Embryonic facial prominence (tissue), 1 donor: Measurements from ENCODE around the gene HERC2.
"Not testable (repeated sequence)": the region's sequence is repeated elsewhere in the genome, so short reads cannot be mapped to it uniquely, and the experiment has no call there.

Experiments used
- DNase-seq: peaks from one replicate; pipeline ENCODE4 v3.0.0-alpha.2; 2016; ENCODE audit errors: extremely low spot score

The HERC2 gene

GRCh38 chr15:28281876-28282275 lies 40.1 kb downstream of the HERC2 start:
- DNase-seq: no peak

DNA sequence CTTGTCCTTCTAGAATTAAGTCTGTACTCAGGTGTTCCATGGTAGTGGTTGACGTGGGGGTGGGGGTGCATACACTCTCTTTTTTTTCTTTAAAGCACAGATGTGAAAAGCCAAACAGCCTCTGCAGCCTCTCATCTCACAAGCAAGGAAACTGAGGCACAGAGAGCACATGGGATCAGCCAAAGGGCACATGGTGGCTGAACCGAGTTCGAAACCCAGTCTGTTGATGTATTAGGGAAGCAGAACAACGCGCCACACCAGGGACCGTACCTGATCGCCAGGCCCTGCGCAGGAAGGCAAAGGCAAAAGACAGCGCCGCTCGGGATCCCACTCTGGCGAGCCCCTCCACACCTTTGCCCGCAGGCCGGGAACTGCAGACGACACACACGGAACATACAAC lies 47.3 kb downstream of the HERC2 start:
- DNase-seq: no peak

DNA sequence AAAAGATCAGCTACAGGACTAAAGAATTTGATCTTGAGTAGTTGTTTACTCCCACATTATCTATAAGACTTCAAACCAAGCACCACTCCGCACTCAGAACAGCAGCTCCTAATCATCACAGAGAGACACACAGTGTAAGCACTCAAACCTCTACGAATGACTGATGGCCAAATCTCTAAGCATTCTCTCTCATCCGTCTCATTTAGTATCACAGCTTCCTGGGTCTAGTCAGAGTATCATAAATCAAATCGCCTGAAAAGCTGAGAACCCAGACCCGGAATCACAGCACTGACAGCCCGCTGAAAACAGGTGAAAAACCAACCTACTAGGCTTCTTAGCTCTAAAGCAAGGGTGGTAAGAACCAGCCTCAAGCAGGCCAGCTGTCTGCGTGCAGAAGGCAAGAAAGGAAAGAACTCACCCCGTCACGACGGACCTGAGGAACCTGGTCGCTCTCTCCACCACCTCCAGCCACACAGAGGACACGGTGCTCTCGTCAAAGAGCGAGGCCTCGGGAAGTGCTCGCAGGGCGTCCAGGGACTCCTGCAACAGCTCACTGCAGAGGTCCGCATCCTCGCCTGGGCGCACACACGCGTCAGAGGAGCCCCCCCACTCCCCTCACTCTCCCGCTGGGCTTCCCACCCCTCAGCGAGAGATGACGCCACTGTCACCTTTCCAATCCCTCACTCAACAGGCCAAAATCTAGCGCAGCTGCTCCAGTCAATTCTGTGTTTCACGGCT lies 47.9 kb downstream of the HERC2 start:
- no peak for DNase-seq

DNA sequence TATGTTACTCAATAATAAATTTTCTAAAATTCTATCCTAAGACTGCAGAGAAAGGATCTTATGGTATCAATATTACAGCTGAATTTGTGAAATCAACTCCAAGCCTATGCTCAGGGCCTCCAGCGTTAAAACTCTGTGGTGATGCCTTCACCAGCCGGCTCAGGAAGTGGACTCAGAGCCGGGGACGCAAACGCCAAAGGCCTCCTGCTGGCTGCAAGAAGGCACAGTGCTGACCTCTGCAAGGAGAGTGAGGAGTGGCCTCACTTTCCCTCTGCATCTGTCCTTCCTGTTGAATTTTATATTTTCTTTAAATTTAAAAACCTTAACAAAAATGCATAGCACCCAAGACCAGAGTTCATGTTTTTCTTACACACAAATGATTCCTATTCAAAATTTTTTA lies 48.5 kb downstream of the HERC2 start:
- DNase-seq: no peak

GRCh38 chr15:28272587-28272986 lies 49.4 kb downstream of the HERC2 start:
- no peak for DNase-seq

DNA sequence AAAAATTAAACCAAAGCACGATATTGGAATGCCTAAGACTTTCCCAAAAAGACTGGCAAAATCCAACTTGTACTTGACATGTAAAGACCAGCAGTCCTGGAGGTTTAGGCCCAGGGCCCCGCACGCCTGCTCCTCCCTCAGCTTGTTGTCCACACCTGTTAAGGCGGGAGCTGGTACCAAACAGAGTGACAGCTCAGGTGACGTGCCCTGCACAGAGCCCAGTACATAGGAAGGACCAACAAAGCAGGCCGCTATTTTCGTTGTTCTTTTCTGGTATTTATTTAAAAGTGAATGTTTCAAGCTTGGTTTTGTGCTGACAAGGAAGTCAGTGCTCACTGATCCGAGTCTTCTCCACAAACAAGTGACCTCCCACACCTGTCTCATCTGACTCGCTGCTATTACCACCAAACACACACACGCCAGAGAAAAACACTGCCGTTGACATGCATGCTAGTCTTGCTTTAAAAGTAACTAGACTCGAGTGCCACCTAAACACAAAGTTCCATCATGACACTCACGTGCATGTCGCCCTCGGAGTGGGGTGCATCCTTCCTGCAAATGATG lies 50.2 kb downstream of the HERC2 start:
- DNase-seq: no peak

- no peak for DNase-seq
These were observed 52.9 kb downstream of the HERC2 start for GRCh38 chr15:28269097-28269496.

GRCh38 chr15:28267727-28268126 lies 54.3 kb downstream of the HERC2 start:
- no peak for DNase-seq

DNA sequence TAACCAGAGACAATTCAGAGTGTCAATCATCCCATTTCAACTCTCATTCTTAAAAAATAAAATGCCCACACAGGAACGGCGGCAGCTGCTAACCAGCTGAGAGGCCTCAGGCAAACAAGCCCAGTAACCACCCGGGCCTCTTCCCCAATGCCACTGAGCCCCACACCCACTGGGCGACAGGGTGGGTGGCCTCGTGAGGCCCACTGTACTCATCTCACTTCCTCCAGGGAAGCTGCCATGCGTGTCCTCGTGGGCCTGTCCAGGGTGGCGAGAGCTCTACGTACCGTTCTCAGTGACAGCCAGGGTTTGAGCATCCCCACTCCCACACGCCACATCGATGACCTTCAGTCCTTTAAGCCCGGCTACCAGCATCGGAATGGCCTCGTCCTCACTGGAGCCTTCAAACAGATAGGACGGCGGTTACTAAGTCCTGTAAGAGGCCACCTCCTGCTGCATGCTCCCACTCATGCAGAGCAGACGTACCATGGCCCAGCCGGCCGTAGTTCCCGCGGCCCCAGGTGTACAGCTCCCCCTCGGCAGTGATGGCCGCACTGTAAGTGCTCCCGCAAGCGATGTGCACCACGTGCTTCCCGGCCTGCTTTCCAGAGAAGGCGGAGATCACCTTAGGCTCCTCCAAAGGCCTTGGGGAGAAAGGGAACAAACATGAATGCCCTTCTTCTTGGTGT lies 56.5 kb downstream of the HERC2 start:
- no peak for DNase-seq

GRCh38 chr15:28264166-28264565 lies 57.8 kb downstream of the HERC2 start:
- DNase-seq: no peak

DNA sequence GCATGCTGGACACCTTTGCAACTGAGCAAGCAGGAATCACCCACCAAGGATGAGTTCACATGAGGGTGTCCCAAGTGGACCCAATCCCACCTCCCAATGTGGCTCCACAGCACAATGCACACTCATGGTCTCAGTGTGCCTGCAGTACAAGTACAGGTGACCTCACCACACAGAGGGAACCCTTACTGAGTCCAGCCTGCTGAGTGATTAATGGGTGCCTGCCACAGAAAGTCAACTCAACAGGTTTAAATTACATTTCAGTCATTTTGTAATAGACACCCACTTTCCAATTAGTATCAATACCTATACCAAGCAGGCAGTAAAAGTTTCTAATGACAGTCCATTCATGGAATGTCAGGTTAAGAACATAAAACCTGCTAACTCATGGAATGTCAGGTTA lies 59.5 kb downstream of the HERC2 start:
- DNase-seq: no peak

GRCh38 chr15:28260722-28261121 lies 61.3 kb downstream of the HERC2 start:
- DNase-seq: no peak

GRCh38 chr15:28260317-28260716 lies 61.7 kb downstream of the HERC2 start:
- DNase-seq: no peak

DNA sequence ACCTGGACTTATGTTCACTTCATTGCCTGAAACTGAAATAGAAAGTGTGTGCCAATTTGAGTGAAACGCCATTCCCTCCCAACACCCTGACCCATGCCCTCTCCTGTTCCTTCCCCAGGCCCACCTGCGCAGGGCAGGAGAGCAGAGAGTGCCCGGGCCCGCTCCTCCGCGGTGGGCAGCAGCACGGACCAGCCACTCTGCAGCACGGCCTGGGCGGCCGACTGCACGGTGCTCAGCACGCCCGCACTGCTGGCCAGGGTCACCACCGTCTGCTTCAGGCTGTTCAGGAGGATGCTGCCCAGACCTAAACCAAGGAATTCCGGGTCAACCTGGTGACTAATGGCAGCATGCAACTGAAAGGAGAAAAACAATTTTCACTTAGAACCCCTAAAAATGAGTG lies 66.0 kb downstream of the HERC2 start:
- DNase-seq: no peak

DNA sequence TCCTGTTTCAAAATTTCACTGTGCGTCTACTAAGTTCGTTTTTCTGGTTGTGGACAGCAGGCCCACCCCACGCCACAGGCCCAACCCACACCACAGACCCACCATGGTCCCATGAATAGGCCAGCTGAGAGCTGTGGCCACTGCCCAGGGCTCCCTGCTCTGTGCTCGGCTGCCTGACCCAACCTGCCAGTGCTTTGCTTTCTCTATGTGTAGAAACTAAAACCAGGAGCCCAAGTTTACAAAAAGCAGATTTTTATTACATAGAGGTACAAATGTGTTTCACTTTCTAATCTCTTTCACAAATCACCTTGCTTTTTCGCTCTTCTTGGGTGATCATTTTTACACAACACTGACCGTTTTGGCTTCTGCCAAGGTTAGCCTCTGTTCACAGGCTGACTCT lies 69.1 kb downstream of the HERC2 start:
- no peak for DNase-seq

DNA sequence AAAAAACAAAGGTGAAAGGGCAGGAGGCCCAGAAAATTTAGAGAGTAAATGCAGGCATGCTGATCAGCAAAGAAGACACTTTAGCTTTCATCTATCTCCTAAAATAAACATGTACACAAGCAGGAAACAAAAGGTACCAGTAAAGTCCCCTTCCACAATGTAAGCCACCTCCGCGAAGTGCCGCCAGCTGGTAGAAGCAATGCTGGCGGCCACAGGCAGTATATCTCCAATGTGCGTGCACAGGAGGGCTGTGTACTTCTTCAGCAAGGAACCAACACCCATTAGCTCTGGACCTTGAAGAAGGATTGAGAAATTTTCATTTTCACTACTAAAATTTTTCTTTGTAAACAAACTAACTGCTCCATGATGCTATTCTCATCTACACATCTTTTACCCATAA lies 75.4 kb downstream of the HERC2 start:
- no peak for DNase-seq

GRCh38 chr15:28243901-28244300 lies 78.1 kb downstream of the HERC2 start:
- no peak for DNase-seq

DNA sequence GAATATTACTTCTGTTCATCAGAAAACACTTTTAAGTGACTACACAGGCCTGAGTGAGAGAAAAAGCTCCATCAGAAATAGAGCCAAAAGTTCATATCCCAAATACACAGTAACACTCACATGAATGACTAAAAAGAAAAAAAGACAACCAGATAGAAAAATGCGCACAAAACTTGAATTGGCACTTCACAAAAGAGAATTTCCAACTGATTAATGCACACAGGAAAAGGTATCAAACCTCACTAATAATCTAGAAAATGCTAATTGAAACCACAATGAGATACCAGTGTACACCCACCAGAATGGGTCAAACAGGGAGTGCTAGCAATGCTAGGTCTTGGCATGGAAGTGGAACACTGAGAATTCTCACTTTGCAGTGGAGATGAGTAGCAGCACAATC lies 78.6 kb downstream of the HERC2 start:
- no peak for DNase-seq

DNA sequence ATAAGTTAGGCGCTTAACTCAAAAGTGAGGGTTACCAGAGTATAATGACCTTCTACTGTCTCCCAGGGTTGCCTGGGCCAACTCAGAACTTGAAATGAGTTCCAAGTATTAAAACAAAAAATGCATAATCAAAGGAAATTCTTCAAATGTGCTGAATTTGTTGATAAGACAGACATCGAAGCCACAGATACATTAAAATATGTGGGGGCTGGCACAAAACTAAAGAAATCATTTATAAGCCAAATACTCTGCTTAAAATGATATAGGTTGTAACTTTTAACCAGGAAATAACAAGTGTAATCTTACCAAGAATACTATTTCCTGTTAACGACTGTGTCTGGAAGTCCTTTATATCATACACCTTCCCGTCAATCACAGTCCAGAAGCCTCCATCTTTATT lies 83.7 kb downstream of the HERC2 start:
- DNase-seq: not testable (repeated sequence)

- not testable (repeated sequence) for DNase-seq
These were observed 90.2 kb downstream of the HERC2 start for GRCh38 chr15:28231743-28232142.

DNA sequence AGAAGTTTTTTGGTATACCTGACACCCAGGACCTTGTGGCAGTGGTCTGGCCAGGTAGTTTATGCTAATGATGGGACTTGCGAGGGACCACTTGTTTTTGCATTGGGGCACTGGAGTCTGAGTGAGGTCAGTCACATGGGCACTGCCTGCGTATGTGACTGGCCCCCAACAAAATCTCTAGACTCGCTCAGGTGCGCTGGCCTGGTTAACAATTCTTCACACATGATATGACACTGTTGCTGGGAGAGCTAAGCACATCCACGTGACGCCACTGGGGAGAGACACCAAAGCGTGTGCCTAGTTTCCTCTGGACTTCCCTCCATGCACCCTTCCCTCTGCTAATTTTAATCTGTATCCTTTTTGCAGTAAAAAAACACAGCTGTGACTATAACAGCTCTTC lies 90.6 kb downstream of the HERC2 start:
- DNase-seq: not testable (repeated sequence)

DNA sequence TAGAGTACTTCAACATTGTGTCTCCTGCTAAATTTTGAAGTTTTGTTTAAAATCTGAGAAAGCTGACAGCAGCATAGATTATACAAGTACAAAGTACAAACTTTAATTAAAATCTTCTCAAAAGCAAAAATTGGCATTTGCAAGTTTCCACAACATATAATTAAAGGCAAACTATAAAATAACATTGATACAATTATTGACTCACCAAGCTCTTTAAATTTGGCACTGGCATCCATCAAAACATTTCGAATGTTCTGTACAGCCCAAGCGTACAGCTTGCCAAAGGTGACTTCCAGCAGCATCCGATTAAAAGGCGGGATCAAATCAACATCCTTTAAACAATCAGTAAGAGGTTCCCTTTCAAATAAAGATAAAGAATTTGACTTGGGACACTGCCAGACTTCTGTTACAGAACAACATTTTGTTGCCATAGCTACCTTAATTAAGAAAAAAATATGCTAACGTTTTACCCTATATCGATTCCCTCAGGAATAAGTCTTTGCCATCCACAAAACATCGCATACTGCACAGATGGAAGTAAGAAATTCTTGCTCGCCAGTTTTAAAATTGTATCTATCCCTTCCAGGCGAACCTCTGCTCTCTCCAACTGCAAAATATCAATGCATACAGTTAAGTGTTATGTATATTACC lies 92.9 kb downstream of the HERC2 start:
- not testable (repeated sequence) for DNase-seq

GRCh38 chr15:28228096-28228495 lies 93.9 kb downstream of the HERC2 start:
- no peak for DNase-seq
